Putamen (tissue), 1 donor: Measurements from ENCODE around the gene MDFIC.

ENCODE experiments used
- DNase-seq: peaks from one replicate; pipeline ENCODE4 v3.0.0-alpha.2; 2016; ENCODE audit warnings: low spot score

Gene MDFIC

DNA sequence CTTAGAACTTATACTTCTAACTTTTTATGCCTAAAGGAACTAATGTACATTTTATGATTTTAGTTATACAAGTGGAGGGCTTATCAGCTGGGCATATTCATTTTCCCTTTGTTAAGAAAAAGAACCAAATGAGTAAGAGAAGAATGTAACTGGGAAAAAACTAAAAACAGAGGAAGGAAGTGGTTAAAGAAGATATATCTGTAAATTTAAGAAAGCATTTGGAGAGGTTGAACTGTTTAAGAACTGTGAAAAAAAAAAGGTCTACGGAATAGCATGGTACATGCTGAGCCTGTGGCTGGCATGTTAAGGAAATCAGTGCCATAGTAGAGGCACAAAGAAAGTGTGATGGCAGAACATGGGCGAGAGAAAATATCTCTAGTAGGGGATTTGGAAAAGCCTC is 6.2 kb downstream of the MDFIC start:
- DNase-seq, result no peak

DNA sequence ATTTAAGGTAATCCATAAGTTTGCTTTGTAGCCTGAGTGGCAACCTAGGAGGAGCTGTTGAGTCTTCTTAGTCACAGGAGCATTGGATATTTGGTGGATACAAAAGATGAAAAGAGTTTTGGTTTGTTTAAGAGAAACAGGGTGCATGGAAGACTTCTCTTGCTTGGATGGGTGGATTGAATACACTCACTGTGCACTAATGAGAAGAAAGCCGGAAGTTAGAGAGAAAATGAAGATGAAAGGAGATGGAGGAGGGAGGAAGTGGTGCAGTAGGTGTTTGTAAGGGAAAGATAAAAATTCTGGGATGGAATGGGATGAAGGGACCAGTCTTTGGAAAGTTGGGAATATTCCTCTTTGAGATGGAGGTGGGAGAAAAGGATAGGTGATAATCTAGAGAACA is 7.7 kb downstream of the MDFIC start:
- DNase-seq, result no peak

DNA sequence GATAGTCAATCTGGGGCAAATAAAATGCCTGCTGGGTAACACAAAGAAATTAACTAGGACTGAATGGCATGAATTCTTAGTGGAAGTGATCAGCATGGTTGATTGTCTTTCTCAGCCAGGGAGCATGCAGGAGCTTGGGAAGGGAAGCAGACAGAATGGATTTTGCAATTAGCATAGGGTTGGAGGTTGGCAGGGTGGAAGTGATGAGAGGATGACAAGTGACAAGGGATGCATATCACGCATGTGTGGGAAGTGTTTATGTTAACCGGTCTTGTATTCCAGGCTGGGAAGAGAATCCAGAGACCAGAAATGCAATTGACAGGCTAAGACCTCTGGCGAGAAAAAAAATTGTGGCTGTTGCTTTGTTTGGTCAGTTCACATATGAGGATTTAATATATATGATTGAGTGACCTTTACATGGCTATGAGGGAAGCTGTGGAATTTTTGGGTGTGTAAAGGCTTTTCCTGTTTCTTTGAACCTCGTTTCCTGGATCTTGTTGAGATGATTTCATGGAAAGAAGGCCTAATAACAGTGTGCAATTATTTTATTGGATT is 8.3 kb downstream of the MDFIC start:
- DNase-seq, result no peak

DNA sequence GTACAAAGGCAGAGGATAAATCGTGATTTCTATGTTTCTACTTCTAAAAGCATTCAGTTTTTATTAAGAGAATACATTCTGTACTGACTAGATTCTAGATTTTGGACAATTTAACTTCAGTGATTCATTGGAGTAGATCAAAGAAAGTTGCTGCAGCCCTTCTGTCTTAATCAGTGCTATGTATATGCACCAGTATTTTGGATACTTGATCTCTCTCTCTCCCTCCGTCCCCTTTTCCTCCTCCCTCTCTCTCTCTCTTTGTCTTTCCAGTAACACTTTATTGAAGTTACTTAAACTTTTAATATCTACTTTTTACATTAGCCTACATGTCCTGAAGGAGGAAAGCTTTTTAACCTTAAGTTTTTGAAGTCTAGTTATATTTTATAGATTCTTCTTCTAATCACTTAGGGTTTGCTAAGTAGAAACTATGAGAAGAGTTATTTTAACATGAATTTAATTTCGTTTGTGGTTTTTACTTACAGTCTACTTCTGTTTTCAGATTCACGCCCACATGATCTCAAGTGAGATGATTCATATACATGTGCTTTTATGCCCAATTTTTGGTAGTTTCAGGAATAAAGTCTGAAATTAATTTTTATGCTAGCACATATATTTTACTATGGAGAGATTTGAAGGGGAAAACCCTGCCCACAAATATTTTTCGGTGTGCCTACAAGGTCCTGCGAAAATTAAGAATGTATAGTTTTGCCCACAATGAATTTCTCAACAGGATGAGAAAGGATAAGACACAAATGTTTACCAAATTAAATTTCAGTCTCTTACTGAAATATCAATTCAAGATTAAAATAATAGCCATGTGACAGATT is 9.1 kb downstream of the MDFIC start:
- DNase-seq, result no peak

DNA sequence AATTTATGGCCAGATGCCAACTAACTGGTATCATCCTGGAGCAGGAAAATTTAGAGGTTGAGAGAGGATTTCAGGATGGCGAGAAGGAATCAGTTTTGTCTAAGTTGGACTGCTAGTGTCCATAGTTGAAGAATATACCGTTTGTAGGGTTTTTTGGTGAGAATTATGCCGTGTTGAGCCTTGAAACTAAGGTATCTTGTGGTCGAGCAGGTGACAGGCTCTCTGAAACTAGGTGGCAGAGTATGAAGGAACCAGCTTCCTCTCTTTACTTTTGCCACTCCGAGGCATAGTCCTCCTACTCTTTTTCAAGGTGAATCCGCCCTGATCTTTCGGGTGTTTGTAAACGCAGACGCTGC is 9.7 kb downstream of the MDFIC start:
- DNase-seq, result no peak

DNA sequence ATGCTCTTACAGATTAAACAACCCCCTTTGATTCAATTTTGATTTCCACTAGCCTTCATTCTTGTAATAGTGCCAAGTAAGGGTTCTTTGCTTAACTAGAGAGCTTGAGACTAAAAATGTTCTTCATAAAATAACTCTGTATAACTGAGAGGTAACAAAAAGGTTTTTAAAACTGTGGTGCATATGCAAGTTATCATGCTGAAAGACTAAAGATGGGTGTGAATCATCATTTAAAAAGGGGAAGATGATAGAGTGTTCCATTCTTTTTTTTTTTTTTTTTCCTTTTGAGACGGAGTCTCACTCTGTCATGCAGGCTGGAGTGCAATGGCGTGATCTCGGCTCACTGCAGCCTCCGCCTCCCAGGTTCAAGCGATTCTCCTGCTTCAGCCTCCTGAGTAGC is 11.1 kb downstream of the MDFIC start:
- no peak for DNase-seq

DNA sequence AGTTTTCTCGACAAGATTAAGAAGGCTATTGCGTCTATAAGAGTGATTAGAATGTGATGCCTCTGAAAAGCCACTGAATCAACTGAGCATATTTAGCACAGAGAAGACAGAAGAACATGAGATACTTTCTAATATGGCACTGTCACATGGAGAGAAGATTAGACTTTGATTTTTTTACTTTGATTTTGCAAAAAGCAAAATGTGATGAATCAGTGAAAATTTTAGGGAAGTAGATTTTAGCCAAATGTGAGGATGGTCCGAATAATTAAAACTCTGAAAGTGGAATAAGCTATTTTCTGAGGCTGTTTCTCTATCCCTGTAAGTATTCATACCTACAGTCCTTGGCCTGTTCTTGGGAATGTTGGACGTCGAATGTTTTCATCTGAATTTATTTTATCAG is 11.8 kb downstream of the MDFIC start:
- DNase-seq, result no peak

DNA sequence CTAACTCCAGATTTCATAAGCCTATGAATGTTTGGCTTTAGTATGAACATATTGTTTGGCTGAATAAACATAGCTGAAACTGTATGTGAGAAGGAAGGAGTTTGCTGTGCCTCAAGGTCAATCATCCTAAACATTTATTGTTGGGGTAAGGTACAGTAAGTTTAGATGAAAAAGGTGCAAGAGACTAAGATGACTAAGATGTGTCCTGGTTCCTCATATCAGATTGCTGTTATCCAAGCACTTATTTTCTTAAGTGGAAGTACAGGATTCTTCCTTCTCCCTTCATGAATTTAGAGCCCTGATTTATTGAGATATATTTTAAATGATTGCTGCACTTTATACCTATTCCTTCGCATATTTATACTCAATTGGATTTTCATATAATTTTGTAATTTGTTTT is 12.2 kb downstream of the MDFIC start:
- no peak for DNase-seq

DNA sequence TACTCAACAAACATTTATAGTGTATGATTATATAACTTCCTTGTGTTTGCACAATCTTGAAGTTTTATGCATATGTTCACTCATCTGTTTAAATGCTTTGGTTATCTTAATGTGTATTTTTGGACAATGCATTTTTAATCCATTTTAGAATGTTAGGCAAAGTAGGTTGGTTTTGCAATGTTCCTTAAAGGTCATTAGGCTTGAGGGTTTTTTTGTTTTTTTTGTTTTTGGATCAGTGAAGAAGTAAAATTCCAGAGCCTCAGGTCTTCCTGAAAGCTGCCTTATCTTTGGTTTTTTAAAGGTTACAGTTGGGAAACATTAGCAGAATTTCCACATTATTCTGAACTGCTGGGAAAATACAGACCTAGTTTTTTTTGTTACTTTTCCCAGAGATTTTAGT is 12.8 kb downstream of the MDFIC start:
- no peak for DNase-seq

DNA sequence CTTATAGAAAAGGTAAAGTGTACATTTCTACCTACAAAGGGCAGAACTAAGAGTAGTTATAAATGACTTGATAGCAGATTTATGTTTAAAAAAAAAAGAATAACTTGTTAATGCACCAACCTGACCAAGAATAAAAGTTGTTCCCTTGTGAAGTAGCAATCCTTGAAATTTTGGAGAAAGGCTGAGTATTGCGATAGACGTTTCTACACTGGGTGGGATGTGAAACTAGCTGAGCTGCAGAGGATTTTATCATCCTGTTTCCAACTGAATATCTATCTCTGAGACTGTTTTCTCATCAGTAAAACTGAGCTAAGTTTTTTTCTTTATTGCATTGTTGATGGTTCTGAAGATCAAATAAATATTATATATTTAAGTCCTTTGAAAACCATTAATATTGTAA is 14.6 kb downstream of the MDFIC start:
- no peak for DNase-seq

DNA sequence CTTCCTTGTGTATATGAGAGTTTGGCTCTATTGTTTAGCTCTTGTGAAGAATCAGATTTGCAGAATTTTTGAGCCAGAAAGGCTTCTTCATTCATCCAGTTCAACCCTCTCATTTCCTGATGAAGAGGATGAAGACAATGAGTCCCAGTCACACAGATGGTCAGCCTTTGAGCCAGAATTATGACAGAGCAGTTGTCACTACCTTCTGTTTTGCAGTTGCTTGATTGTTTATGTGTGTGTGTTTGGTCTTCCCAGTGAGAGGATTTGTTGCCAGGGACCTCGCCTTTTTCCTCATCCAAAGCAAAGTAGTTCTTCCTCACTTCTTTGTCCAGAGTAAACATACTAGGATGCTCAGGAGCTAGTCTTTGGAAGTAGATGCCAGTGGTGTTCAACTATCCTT is 15.6 kb downstream of the MDFIC start:
- no peak for DNase-seq

DNA sequence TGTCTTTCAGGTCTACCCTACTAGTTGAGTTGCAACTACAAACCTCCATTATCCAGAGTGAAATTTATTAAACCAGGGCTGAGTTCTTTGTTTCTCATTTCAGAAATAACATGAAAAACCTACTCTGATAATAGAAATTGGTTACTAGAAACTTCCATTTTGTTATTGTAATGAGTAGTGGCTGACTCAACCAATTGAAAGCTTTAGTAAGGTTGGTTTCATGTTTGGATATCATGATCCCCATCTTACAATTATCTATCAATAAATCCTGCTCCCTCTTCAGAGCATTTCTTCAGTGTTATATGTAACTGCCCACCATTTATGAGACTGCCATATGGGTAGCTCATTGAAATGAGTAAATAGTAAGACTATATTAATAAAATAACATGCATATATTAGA is 16.9 kb downstream of the MDFIC start:
- no peak for DNase-seq

DNA sequence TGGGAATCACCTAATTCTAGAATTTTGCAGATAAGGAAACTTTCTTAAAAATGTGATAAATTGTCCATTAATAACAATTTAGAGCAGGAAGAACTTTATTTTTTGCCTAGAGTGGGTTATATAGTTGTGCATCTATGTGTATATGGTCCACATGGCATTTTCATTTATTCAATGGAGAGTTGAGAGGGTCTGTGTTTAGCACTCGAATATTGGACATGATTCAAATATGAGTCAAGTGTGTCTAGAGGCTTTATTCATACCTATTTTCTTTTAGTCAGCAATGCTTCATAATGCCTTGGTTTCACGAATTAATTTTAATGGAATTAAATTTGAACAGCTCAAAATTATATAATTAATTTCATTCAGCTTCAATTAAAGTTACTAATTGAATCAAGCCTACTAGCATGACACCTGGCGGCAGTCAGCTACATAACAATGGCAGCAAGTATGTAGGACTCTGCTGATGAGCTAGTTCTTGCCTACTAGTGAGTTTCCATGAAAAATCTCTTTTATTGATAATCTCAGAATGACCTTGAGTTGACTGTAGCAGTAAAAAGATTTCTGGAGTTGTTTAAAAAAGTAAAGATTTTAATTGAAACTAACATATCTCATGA is 17.7 kb downstream of the MDFIC start:
- DNase-seq, result no peak

DNA sequence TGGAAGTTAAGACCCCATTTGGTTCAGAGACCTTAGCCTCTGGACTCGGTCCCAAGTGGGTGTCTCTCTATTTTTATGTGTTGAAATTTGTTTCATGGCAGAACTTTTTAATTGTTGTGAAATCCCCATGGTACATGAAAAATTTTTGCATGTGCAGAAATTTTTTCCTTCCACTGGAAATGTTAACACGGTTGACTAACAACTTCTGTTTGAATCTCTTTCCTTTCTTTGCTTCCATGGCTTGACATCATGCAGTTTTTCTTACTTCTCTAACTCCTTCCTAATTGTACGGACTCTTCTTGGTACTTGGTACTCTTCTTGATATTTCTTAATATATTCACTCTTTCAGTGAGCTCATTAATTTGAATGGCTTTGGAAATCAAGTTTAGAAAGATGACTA is 18.3 kb downstream of the MDFIC start:
- DNase-seq, result no peak

DNA sequence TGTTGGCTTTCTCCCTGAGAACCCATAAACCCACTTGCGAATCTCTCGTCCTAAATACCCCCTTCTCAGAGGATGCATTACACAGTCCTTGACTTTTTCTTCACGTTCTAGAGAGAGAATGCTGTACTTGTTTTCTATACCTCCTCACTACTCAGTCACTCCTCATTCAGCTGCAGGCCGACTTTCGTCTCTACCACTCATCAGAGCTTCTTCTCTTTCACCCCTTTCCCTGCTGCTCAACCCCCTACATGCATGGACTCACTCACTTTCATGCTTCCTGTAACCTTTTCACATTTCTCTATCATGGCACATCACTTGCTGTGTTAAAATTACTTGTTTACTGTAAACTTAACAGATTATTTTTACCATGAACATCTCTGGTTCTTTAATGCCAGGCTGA is 19.8 kb downstream of the MDFIC start:
- no peak for DNase-seq

DNA sequence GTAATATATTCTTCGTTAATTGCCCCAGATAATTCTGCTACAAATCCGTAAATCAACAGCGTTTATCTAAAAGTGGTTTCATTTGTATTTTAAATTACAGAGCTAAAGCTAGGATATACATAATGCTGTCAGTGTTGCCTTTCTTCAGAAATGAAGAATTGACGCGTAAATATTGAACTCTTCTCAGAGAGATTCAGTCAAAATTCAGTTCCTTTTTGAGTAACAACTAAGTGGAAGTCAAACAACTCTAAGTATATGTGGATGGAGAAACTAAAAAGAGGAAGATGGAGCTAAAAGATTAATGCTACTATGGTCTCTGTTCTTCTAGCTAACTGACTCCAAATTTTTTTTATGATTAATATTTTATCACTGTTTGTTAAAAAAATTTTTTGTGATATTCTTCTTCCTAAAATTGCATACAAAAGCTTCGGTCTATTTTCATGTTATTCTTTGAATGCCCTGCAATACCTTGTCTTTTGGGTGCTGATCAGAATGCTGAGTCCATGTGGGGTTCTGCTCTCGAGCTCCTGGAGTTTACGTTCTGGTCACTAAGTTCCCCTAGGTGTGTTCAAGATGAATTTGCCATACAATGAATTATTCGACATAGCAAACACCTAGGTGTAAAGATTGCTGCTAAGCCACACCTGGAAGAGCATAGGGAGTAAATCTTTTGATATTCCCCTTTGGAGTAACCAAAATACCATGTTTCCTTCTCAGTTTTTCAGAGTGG is 20.7 kb downstream of the MDFIC start:
- no peak for DNase-seq

DNA sequence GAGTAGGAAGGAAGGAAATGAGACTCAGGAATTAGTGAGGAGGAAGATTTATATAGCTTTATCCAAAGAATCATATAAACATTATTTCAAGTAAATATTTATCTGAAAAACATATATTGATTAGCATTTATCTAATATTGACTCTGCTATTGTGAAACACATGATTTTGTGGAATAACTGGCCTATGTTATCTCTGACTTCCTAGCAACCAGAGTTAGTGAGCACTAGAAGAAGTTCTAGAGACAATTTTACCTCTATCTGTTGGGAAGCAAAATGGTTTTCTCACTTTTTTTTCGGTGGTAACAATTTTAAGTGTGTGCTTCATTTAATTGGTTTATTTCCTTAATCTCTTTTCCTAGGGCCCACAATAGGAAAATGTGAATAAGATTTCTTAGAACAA is 21.6 kb downstream of the MDFIC start:
- DNase-seq, result no peak

DNA sequence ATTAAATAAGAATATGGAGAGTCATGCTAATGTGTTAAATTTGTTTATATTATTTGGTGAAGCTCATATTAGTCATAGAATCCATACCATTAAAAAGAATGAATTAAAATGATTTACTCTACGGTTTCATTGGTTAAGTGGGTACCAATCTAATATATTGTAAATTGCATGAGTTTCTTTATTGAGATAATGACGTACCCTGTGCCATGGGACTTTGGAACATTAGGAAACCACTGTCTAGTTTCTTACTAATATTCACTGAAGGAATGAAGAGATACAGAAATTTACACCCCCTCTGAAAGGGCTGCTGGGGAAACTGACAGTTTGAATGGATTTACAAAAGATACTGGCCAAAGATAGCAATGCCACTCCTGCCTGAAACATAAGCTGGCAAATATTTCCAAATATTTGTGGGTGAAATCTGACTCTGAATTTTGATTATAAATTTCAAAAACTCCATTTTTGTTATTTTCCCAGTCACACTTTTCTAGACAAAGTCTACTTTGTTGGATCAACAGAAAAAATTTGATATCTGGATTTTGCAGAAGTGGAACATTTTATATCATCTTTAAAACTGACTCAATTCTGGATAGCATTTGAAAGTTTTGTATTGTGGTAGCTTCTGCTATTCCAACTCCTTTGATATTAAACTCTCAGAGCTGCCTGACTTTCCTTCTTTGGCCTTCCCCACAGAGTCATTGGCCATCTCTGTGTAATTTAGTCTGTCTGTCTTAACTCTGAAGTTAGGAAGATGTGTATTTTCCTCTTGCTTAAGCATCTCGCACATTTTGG is 22.3 kb downstream of the MDFIC start:
- no peak for DNase-seq

DNA sequence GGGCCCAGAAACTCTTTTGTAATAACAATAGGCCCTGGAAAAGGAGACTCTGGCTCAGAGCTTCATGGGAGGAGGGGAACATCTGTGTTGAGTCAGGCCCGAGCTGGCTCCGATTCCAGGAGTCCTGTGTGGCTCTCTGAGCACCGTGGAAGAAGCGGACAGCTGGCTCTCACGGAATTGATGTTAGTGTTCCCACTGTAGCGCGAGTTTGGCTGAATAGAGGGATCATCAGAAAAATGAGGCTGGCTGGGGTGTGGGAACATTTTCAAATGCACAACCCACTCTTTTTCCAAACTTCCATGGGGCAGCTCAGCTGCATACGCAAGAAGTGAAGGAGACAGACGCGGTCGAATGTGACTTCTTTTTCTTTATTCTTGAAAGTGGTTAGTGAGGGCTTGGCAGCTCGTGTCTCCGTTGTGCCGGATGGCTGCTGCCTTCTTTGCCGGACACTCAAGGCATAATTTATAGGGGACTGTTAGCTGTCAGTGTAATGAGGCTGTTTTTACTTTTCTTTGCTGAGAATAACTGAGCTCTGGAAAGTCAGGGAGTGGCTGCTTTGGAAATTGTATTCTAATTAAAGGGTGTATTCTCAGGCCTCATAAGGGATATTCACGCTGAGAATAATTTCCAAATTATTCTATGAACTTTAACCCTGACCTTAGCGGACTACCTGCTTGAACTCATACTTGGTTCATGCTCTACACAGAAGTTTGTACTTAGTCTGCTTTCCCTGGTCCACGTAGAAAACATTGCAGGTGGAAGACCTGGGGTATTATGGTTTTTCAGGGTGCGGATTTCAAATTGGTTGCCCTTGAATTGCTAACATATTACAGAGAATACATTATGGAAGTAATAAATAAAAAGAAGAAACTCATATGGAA is 23.1 kb downstream of the MDFIC start:
- no peak for DNase-seq

DNA sequence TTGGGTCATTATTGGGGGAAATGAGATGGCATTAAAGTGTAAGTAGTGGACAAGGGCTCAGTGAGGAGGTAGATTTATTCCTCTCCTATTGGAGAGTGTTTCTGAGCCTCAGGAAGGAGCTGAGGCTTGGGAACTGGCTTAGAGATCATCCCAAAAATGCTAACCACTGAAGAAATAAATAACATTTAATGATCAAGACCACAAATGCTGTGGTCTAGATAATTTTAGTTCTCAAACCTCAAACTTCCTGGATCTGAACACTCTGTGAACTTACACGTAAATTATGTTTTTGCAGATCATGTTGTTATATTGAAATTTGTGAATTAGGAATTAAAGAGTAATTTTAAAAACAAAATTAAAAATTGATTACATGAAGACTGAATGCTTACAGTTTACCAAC is 27.3 kb downstream of the MDFIC start:
- no peak for DNase-seq

DNA sequence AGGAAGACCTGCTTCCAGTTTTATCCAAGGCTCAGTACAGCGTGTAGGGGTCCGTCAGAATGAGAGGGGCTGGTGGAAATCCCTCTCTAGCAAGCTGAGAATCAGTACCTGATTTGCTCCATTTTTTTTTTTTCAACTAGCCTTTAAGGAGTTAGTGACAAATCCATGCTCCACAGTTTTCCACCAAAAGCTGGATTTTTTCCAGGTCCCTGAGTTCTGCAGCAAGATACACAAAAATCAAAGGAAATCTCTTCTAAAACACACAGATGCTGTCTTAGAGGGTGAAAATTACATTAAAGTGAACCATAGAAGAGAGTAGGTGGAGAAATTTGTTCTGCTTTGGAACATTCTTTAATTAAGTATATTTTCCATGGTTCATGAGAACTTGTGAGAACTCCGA is 30.4 kb downstream of the MDFIC start:
- no peak for DNase-seq
